RWPE1 (cell line): ENCODE results near the gene VENTX.

Experiments used
- CTCF ChIA-PET: fragments of 350-600 bp; sonication (Branson Sonifier 250); formaldehyde crosslinking; extraction: SDS; loops from one replicate; lab custom pipeline; 2021; lab: Yijun Ruan, JAX
- POLR2A ChIA-PET: fragments of 400-600 bp; formaldehyde crosslinking; extraction: SDS; loops from one replicate; lab custom pipeline; 2020; ENCODE audit warnings: antibody characterized with exemption; ENCODE audit not compliant: low non-redundant PET; lab: Yijun Ruan, JAX
- DNase-seq: peaks from one replicate; pipeline ENCODE4 v3.0.0; 2012; ENCODE audit warnings: low spot score
- H3K27ac ChIP-seq: fragments of 450-650 bp; 2 replicates; pipeline ENCODE4 v1.5.1; 2017
- TF ChIP-seq, protein P1 (sequence below): fragments of 450-650 bp; conservative IDR thresholded peaks from 2 replicates; pipeline ENCODE4 v1.5.1; 2017; ENCODE audit warnings: low read depth, mild to moderate bottlenecking

VENTX gene

GRCh38 chr10:133194151-133194550, 43.5 kb upstream of the VENTX start:
- DNase-seq: no peak
- no peak overlapping the region for H3K27ac ChIP-seq
- ChIA-PET POLR2A (no interaction called here), CTCF (no interaction called here)
- TF ChIP-seq, protein P1, sequence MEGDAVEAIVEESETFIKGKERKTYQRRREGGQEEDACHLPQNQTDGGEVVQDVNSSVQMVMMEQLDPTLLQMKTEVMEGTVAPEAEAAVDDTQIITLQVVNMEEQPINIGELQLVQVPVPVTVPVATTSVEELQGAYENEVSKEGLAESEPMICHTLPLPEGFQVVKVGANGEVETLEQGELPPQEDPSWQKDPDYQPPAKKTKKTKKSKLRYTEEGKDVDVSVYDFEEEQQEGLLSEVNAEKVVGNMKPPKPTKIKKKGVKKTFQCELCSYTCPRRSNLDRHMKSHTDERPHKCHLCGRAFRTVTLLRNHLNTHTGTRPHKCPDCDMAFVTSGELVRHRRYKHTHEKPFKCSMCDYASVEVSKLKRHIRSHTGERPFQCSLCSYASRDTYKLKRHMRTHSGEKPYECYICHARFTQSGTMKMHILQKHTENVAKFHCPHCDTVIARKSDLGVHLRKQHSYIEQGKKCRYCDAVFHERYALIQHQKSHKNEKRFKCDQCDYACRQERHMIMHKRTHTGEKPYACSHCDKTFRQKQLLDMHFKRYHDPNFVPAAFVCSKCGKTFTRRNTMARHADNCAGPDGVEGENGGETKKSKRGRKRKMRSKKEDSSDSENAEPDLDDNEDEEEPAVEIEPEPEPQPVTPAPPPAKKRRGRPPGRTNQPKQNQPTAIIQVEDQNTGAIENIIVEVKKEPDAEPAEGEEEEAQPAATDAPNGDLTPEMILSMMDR: no peak

GRCh38 chr10:133195096-133195495, 42.6 kb upstream of the VENTX start:
- H3K27ac ChIP-seq: no peak overlapping the region
- ChIA-PET POLR2A (no interaction called here), CTCF (no interaction called here)
- DNase-seq: no peak
- TF ChIP-seq, protein P1: no peak

GRCh38 chr10:133195611-133196010, 42.0 kb upstream of the VENTX start:
- CTCF ChIA-PET: no interaction called here
- POLR2A ChIA-PET: no interaction called here
- no peak for DNase-seq
- no peak overlapping the region for H3K27ac ChIP-seq
- TF ChIP-seq, protein P1: no peak

DNA sequence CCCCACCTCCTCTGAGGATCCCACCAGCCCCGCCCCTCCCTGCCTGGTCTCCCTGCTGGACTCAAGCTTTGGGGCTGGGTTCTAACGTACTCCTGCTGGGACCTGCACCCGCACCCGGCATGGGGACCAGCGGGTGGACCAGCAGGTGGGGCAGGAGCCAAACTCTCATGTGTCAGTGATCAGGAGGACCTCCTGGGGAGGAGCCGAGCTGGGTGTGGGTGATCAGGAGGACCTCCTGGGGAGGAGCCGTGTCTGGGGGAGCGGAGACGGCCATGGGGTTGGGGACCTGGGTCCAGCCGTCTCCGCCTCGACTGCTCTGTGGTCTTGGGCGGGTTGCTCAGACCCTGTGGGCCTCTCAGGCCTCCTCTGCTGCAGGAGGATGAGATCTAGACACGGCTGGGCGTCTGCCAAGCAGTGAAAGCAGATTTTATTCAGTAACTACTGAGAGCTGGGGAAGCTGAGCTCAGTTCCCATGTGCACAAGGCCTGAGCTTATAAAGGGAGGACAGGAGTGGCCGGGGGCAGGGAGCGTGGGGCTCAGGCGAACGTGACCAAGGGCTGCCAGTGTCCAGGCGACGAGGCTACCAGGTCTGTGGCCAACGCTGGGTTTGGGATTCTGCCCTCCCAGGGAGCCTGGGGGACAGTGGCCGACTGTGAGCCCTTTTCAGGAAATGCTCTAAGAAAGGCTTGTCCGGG, 41.3 kb upstream of the VENTX start:
- TF ChIP-seq, protein P1: no peak
- ChIA-PET POLR2A (no interaction called here), CTCF (no interaction called here)
- DNase-seq: no peak
- H3K27ac ChIP-seq: no peak overlapping the region

DNA sequence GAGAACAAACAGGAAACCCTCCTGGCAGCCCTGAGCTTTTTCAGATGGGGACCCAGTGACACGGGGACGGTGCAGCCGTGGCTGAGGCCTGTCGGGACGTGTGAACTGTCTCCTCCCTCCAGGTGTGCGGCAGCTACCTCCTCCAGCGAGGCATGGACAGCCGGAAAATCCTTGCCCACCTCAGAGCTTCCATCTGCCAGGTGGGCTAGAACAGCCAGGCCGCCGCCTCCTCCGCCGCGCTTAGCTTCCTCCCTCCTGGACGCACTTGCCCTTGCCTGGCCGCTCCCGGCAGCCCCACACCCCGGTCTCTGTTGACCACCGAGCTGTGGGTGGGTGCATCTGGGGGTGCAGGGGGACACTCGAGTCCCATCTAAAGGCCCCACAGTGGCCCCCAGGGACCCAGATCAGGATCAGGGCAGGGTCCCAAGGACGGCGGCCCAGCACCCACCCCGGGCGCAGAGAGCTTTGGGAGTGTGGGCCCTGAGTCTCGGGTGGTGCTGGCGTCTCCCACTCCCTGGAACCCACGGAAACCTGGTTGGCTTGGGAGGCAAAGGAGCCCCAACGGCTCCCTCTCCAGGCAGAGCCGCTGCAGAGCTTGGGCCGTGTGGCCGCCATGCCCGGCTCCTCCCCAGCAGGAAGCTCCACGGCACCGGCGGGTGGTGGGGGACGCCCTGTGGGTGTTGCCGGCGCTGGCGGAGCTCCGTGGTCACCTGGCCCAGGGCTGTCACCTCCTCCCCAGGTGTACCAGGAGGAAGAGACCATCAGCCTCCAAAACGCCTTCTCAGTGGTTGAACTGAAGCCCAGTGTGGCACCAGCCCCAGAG, 40.5 kb upstream of the VENTX start:
- CTCF ChIA-PET: no interaction called here
- POLR2A ChIA-PET: no interaction called here

GRCh38 chr10:133197786-133198185, 39.9 kb upstream of the VENTX start:
- CTCF ChIA-PET: no interaction called here
- POLR2A ChIA-PET: no interaction called here
- no peak overlapping the region for H3K27ac ChIP-seq
- TF ChIP-seq, protein P1: no peak
- DNase-seq: no peak

More for the DNA sequence above, 40.5 kb upstream of the VENTX start:
- no peak overlapping the region for H3K27ac ChIP-seq
- DNase-seq: no peak
- TF ChIP-seq, protein P1: no peak
